K562 (cell line): Measurements from ENCODE around the gene MAP4K4.

ENCODE experiments used
- CTCF ChIP-seq, 3 experiments: IDR thresholded peaks in 2 of 3; conservative IDR thresholded peaks in 1 of 3; 2 replicates each; pipeline ENCODE4 v1.5.1; 2011 to 2012; ENCODE audit warnings: low read length in 3 of 3, mild to moderate bottlenecking in 3 of 3, control low read depth in 2 of 3, improper control_type of control experiment in 1 of 3, inconsistent platforms in 1 of 3, low read depth in 1 of 3, mixed read lengths in 1 of 3, moderate library complexity in 1 of 3; ENCODE audit not compliant: insufficient read depth in 2 of 3
- DNMT1 ChIP-seq: fragments of 450-650 bp; IDR thresholded peaks from 2 replicates; pipeline ENCODE4 v1.6.1; 2016; ENCODE audit warnings: antibody characterized with exemption, mild to moderate bottlenecking
- KLF10 ChIP-seq: fragments of 250-450 bp; sonication (Bioruptor Pico); IDR thresholded peaks from 2 replicates; pipeline ENCODE4 v1.6.1; 2021; ENCODE audit warnings: matching md5 sums
- LCOR ChIP-seq: sonication (generic); formaldehyde crosslinking; IDR thresholded peaks from 2 replicates; pipeline ENCODE4 v1.8.0; 2022; ENCODE audit warnings: mild to moderate bottlenecking, missing genetic modification reagents
- MAFF ChIP-seq: IDR thresholded peaks from 2 replicates; pipeline ENCODE4 v1.6.1; 2012; ENCODE audit warnings: low read length, improper control_type of control experiment
- NR2F6 ChIP-seq: fragments of 450-650 bp; formaldehyde crosslinking; IDR thresholded peaks from 2 replicates; pipeline ENCODE4 v1.4.0; 2020; ENCODE audit warnings: mild to moderate bottlenecking
- POLR2A ChIP-seq: fragments of 450-650 bp; conservative IDR thresholded peaks from 2 replicates; pipeline ENCODE4 v1.6.1; 2016
- TCF7L2 ChIP-seq: fragments of 150-350 bp; IDR thresholded peaks from 2 replicates; pipeline ENCODE4 v1.6.1; 2016; ENCODE audit warnings: low read depth, mild to moderate bottlenecking, low read length, moderate library complexity
- USF1 ChIP-seq: sonication (generic); formaldehyde crosslinking; IDR thresholded peaks from 2 replicates; pipeline ENCODE4 v1.9.0; 2022; ENCODE audit warnings: mild to moderate bottlenecking, missing genetic modification reagents
- ZFP36 ChIP-seq: fragments of 150-350 bp; IDR thresholded peaks from 2 replicates; pipeline ENCODE4 v1.6.1; 2018; ENCODE audit warnings: low read length, low read depth; ENCODE audit not compliant: partially characterized antibody

DNA sequence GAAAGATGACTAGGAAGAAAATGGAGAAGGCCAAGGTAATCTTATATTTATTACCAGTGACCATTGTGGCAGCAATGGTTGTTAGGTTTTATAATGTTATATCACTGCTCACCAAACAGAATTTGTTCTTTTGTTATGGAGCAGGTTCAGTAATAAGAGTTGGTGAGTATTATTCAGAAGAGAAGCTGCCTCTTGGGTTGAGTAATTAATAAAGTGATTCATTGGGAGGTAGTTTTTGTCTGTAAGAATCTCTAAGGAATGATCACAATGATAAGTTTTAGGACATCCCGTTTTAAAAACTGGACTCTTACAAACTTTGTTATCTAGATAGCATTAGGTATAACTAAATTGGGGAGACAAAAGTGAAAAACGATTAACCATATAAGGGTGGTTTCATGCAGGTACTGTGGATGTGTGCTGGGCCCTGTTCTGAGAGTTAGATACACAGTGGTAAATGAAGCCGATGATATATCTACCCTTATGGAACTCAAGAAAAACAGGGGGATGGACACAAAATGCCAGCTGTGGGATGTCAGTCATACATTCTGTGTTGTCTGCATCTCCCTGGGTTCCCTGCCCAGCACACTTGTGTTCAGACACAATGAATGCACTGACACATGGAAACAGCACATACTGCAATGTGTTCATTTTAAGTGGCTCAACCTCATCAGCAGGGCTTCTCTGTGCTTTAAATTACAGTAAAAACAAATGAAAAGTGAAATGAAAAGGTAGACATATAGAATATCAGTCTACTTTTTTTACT, 7.5 kb downstream of the MAP4K4 start:
- TF ChIP-seq ZFP36 (no peak), DNMT1 (no peak), TCF7L2 (no peak), NR2F6 (CRISPR knock-in tag) (no peak), KLF10 (CRISPR knock-in tag) (no peak), USF1 (CRISPR knock-in tag) (no peak), CTCF (IDR thresholded peaks at IDR 0.05 in 2 of 3, conservative IDR thresholded peaks at IDR 0.05 in 1 of 3; ENCODE audit: insufficient read depth in 2 of 3, low read depth in 1 of 3, low read length in 3 of 3) (no peak), LCOR (CRISPR knock-in tag) (no peak), POLR2A (no peak), MAFF (no peak)
